IMR-90 (cell line): ENCODE results near the gene CKS1B. TPM values are rescaled to one million over a fixed set of nuclear protein-coding genes. Genes with fewer than 3 reads are reported as not detected.

Source experiments
- ATAC-seq: fragments of 200-7000 bp; cut with Tn5 transposase; 2 replicates; pipeline ENCODE4 v1.9.1; 2020; ENCODE audit warnings: low read depth, mild to moderate bottlenecking, moderate library complexity
- BruUV-seq: library from RNA; stranded (reverse); fragments of 400-500 nt; replicated peaks from 2 replicates; lab custom pipeline; 2021; lab: Mats Ljungman, UMichigan
- CTCF ChIA-PET: fragments of 300-600 bp; formaldehyde crosslinking; extraction: SDS; loops from one replicate; lab custom pipeline; 2021; ENCODE audit warnings: antibody characterized with exemption; lab: Yijun Ruan, JAX
- POLR2A ChIA-PET: fragments of 300-600 bp; sonication (Branson Sonifier 250); formaldehyde crosslinking; loops from one replicate; lab custom pipeline; 2022; ENCODE audit warnings: antibody characterized with exemption; ENCODE audit not compliant: unreplicated experiment; lab: Charles Lee
- DNase-seq: peaks from one replicate; pipeline ENCODE4 v3.0.0; 2013
- H2AFZ ChIP-seq: replicated peaks from 2 replicates; pipeline ENCODE3; 2013; ENCODE audit warnings: low read length, mild to moderate bottlenecking; ENCODE audit not compliant: poor library complexity
- H2AK5ac ChIP-seq: 2 replicates; pipeline ENCODE4 v1.6.1; 2013; ENCODE audit warnings: low read depth, low read length, inconsistent platforms
- H2AK9ac ChIP-seq: replicated peaks from 2 replicates; pipeline ENCODE3; 2013; ENCODE audit warnings: mild to moderate bottlenecking, low read depth, low read length, moderate library complexity; ENCODE audit not compliant: poor library complexity
- H2BK120ac ChIP-seq: 2 replicates; pipeline ENCODE4 v1.6.1; 2013; ENCODE audit warnings: low read depth, low read length, inconsistent platforms
- H2BK15ac ChIP-seq: 3 replicates; pipeline ENCODE4 v1.6.1; 2013; ENCODE audit warnings: low read depth, low read length, inconsistent platforms
- H2BK20ac ChIP-seq: 2 replicates; pipeline ENCODE4 v1.6.1; 2013; ENCODE audit warnings: low read depth, mild to moderate bottlenecking, inconsistent platforms, low read length, moderate library complexity
- H2BK5ac ChIP-seq: 2 replicates; pipeline ENCODE4 v1.6.1; 2013; ENCODE audit warnings: mild to moderate bottlenecking, low read depth, low read length, inconsistent platforms; ENCODE audit not compliant: poor library complexity, severe bottlenecking
- H3K14ac ChIP-seq: replicated peaks from 2 replicates; pipeline ENCODE4 v1.6.1; 2013; ENCODE audit warnings: low read depth, low read length, inconsistent platforms
- H3K18ac ChIP-seq: 2 replicates; pipeline ENCODE4 v1.6.1; 2013; ENCODE audit warnings: low read depth, low read length, control low read depth
- H3K23ac ChIP-seq: 2 replicates; pipeline ENCODE4 v1.6.1; 2013; ENCODE audit warnings: low read depth, low read length, inconsistent platforms
- H3K27ac ChIP-seq: 2 replicates; pipeline ENCODE4 v1.5.1; 2013; ENCODE audit warnings: mild to moderate bottlenecking, control low read depth, low read length; ENCODE audit not compliant: insufficient read depth
- H3K27me3 ChIP-seq: 2 replicates; pipeline ENCODE4 v1.6.1; 2013; ENCODE audit warnings: low read length; ENCODE audit not compliant: control insufficient read depth, insufficient read depth
- H3K36me3 ChIP-seq: 2 replicates; pipeline ENCODE4 v1.6.1; 2013; ENCODE audit warnings: low read length, mixed read lengths; ENCODE audit not compliant: control insufficient read depth, insufficient read depth
- H3K4ac ChIP-seq: 2 replicates; pipeline ENCODE4 v1.6.1; 2013; ENCODE audit warnings: low read depth, low read length, inconsistent platforms
- H3K4me1 ChIP-seq: 2 replicates; pipeline ENCODE4 v1.6.1; 2013; ENCODE audit warnings: low read length, mixed read lengths; ENCODE audit not compliant: control insufficient read depth, insufficient read depth
- H3K4me2 ChIP-seq: 2 replicates; pipeline ENCODE4 v1.6.1; 2013; ENCODE audit warnings: low read depth, mild to moderate bottlenecking, control low read depth, low read length, moderate library complexity
- H3K4me3 ChIP-seq: 2 replicates; pipeline ENCODE4 v1.5.1; 2013; ENCODE audit warnings: low read depth, mild to moderate bottlenecking, control low read depth, low read length, moderate library complexity; ENCODE audit not compliant: insufficient read depth
- H3K56ac ChIP-seq: 2 replicates; pipeline ENCODE4 v1.6.1; 2013; ENCODE audit warnings: low read length, inconsistent platforms; ENCODE audit not compliant: insufficient read depth; ENCODE audit errors: extremely low read depth
- H3K79me1 ChIP-seq, 2 experiments: 2 replicates each; pipeline ENCODE4 v1.6.1; 2013; ENCODE audit warnings: low read length in 2 of 2, inconsistent platforms in 1 of 2, low read depth in 1 of 2
- H3K9ac ChIP-seq: 2 replicates; pipeline ENCODE4 v1.6.1; 2013; ENCODE audit warnings: low read depth, low read length, control low read depth
- H3K9me1 ChIP-seq: 2 replicates; pipeline ENCODE4 v1.6.1; 2013; ENCODE audit warnings: low read length, inconsistent platforms; ENCODE audit not compliant: insufficient read depth
- H3K9me3 ChIP-seq: 2 replicates; pipeline ENCODE4 v1.6.1; 2013; ENCODE audit warnings: low read length; ENCODE audit not compliant: control insufficient read depth, insufficient read depth
- H4K20me1 ChIP-seq: 2 replicates; pipeline ENCODE4 v1.6.1; 2013; ENCODE audit warnings: low read length, inconsistent platforms; ENCODE audit not compliant: insufficient read depth
- H4K5ac ChIP-seq: 2 replicates; pipeline ENCODE4 v1.6.1; 2013; ENCODE audit warnings: mild to moderate bottlenecking, low read depth, low read length, control low read depth
- H4K8ac ChIP-seq, 2 experiments: 2 replicates each; pipeline ENCODE4 v1.6.1; 2013; ENCODE audit warnings: low read depth in 2 of 2, low read length in 2 of 2, control low read depth in 1 of 2, inconsistent platforms in 1 of 2
- H4K91ac ChIP-seq: 2 replicates; pipeline ENCODE4 v1.6.1; 2013; ENCODE audit warnings: low read depth, low read length, inconsistent platforms; ENCODE audit not compliant: insufficient read depth
- BHLHE40 ChIP-seq: fragments of 150-350 bp; IDR thresholded peaks from 2 replicates; pipeline ENCODE4 v1.6.1; 2016; ENCODE audit warnings: mild to moderate bottlenecking, low read depth, low read length
- CEBPB ChIP-seq: IDR thresholded peaks from 2 replicates; pipeline ENCODE4 v1.6.1; 2012; ENCODE audit warnings: low read depth, low read length, improper control_type of control experiment
- CHD1 ChIP-seq: IDR thresholded peaks from 2 replicates; pipeline ENCODE4 v1.6.1; 2012; ENCODE audit warnings: low read depth, low read length, improper control_type of control experiment
- FOS ChIP-seq: fragments of 150-350 bp; IDR thresholded peaks from 2 replicates; pipeline ENCODE4 v1.6.1; 2016; ENCODE audit warnings: low read depth, low read length
- MAFK ChIP-seq: IDR thresholded peaks from 2 replicates; pipeline ENCODE4 v1.6.1; 2012; ENCODE audit warnings: low read depth, low read length, improper control_type of control experiment
- MAZ ChIP-seq: IDR thresholded peaks from 2 replicates; pipeline ENCODE4 v1.6.1; 2012; ENCODE audit warnings: low read depth, mild to moderate bottlenecking, low read length, improper control_type of control experiment, moderate library complexity, borderline replicate concordance
- MXI1 ChIP-seq: IDR thresholded peaks from 2 replicates; pipeline ENCODE4 v1.6.1; 2012; ENCODE audit warnings: low read depth, mild to moderate bottlenecking, low read length, moderate library complexity, borderline replicate concordance
- NFE2L2 ChIP-seq: fragments of 150-350 bp; IDR thresholded peaks from 2 replicates; pipeline ENCODE4 v1.6.1; 2016; ENCODE audit warnings: low read depth, mild to moderate bottlenecking, low read length
- POLR2A ChIP-seq: IDR thresholded peaks from 2 replicates; pipeline ENCODE4 v1.6.1; 2012; ENCODE audit warnings: mild to moderate bottlenecking, low read depth, low read length
- RAD21 ChIP-seq: IDR thresholded peaks from 2 replicates; pipeline ENCODE4 v1.6.1; 2012; ENCODE audit warnings: low read length, improper control_type of control experiment
- RCOR1 ChIP-seq: IDR thresholded peaks from 2 replicates; pipeline ENCODE4 v1.6.1; 2012; ENCODE audit warnings: mild to moderate bottlenecking, low read length, improper control_type of control experiment; ENCODE audit not compliant: insufficient replicate concordance
- RFX5 ChIP-seq: IDR thresholded peaks from 2 replicates; pipeline ENCODE4 v1.8.0; 2012; ENCODE audit warnings: low read depth, mild to moderate bottlenecking, low read length, moderate library complexity
- SMC3 ChIP-seq: fragments of 150-350 bp; IDR thresholded peaks from 2 replicates; pipeline ENCODE4 v1.6.1; 2016; ENCODE audit warnings: low read depth, mild to moderate bottlenecking, antibody characterized with exemption, low read length, moderate library complexity
- WGBS, 2 experiments: methylation state at CpG; one replicate each; pipeline versions ENCODE4 v1.1.5 to v1.1.7; 2013; ENCODE audit warnings: missing lambda C conversion rate in 2 of 2; ENCODE audit not compliant: insufficient read length in 1 of 2; ENCODE audit errors: extremely low coverage in 2 of 2; 5-methylcytosine and 5-hydroxymethylcytosine counted together
- dilution Hi-C: fragments of 300-500 bp; cut with HindIII; formaldehyde crosslinking; loops from one replicate; pipeline ENCODE4 v1.14.3; 2018; ENCODE audit warnings: low sequenced_read_pairs; ENCODE audit not compliant: unreplicated experiment
- in situ Hi-C: fragments of 300-500 bp; cut with MboI; formaldehyde crosslinking; loops from 3 replicates; pipeline ENCODE4 v1.14.3; 2019; ENCODE audit warnings: low sequenced_read_pairs, inconsistent platforms, mixed read lengths
- intact Hi-C: fragments of 100-400 bp; cut with micrococcal nuclease; formaldehyde crosslinking; loops from 2 replicates; pipeline ENCODE4 v1.10.0; 2022
- polyA plus RNA-seq, 3 experiments: library from polyadenylated mRNA; depleted of rRNA; stranded (reverse); fragments of >200 nt; gene quantifications; 2 replicates each; pipeline ENCODE4 v1.2.3, GENCODE V29; 2012; ENCODE audit warnings: low replicate concordance in 1 of 3
- total RNA-seq: library from RNA; depleted of rRNA; stranded (reverse); fragments of >200 nt; gene quantifications from 2 replicates; pipeline ENCODE4 v1.2.3, GENCODE V29; 2012
- TF ChIP-seq, protein P1 (sequence below): conservative IDR thresholded peaks from 2 replicates; pipeline ENCODE4 v1.5.1; 2012; ENCODE audit warnings: mild to moderate bottlenecking, low read depth, low read length, improper control_type of control experiment
- TF ChIP-seq, protein P2 (sequence below): fragments of 150-350 bp; IDR thresholded peaks from 2 replicates; pipeline ENCODE4 v1.6.1; 2016; ENCODE audit warnings: low read depth, mild to moderate bottlenecking, low read length, moderate library complexity, borderline replicate concordance
- TF ChIP-seq, protein P3 (sequence below): fragments of 150-350 bp; IDR thresholded peaks from 2 replicates; pipeline ENCODE4 v1.6.1; 2017; ENCODE audit warnings: mild to moderate bottlenecking, antibody characterized with exemption, low read length, low read depth

Gene CKS1B
- total and polyA plus RNA-seq, 2 of the 4 experiments (the other 2 are of a cell fraction) = 140 to 195 TPM

DNA sequence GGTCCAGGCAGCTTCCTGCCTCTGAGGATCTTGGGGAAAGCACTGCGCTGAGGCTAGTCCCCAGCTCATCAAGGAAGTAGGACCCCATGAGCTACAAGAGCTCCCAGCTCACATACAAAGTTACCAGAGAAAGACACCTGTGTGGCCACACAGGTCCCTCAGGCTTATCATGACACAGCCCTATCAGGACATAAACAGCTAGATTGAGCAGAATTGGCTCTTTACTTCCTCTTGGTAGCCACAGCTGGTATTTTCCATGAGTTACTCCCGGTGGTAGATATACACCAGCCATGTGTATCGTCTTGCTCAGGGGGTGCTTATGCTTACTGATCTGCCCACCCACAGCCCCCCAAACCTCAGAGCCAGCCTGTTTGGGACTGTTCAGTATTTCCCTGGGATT lies 20.1 kb downstream of the CKS1B start:
- Histone ChIP-seq H2AFZ (no peak overlapping the region), H3K79me1 (peaks cover 4 to 15% of the 10 kb centered on the region in 2 experiments), H3K4ac (no peak overlapping the region; the same call in 1 of the 2 replicates), H3K14ac (no peak overlapping the region), H4K8ac (no peak overlapping the region), H4K91ac (no peak overlapping the region), H3K27me3 (no peaks in the 10 kb centered on the region), H2AK5ac (no peak overlapping the region), H3K4me3 (no peak overlapping the region), H2BK15ac (no peak overlapping the region), H2BK20ac (no peak overlapping the region; the same call in 1 of the 2 replicates), H3K4me1 (peaks cover 7% of the 10 kb centered on the region), H3K36me3 (peaks cover 9% of the 10 kb centered on the region), H3K56ac (no peak overlapping the region), H3K18ac (no peak overlapping the region), H3K23ac (peak overlapping the region; percentile 53; the same call in 1 of the 2 replicates), H3K9me1 (peaks cover 7% of the 10 kb centered on the region), H3K4me2 (no peak overlapping the region), H4K20me1 (no peaks in the 10 kb centered on the region), H4K5ac (no peak overlapping the region; the same call in 1 of the 2 replicates), H2BK5ac (no peak overlapping the region), H3K27ac (no peak overlapping the region), H3K9ac (no peak overlapping the region), H2BK120ac (no peak overlapping the region), H3K9me3 (no peaks in the 10 kb centered on the region), H2AK9ac (peak overlapping the region; percentile 11)
- ATAC-seq (no peak), DNase-seq (no peak)
- no TSS peak for BruUV-seq
- POLR2A ChIA-PET = no interaction called here
- dilution Hi-C loops = no loop called here
- TF ChIP-seq RAD21 = no peak
- TF ChIP-seq, protein P1, sequence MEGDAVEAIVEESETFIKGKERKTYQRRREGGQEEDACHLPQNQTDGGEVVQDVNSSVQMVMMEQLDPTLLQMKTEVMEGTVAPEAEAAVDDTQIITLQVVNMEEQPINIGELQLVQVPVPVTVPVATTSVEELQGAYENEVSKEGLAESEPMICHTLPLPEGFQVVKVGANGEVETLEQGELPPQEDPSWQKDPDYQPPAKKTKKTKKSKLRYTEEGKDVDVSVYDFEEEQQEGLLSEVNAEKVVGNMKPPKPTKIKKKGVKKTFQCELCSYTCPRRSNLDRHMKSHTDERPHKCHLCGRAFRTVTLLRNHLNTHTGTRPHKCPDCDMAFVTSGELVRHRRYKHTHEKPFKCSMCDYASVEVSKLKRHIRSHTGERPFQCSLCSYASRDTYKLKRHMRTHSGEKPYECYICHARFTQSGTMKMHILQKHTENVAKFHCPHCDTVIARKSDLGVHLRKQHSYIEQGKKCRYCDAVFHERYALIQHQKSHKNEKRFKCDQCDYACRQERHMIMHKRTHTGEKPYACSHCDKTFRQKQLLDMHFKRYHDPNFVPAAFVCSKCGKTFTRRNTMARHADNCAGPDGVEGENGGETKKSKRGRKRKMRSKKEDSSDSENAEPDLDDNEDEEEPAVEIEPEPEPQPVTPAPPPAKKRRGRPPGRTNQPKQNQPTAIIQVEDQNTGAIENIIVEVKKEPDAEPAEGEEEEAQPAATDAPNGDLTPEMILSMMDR = no peak
- TF ChIP-seq POLR2A = no peak
- TF ChIP-seq MXI1 = no peak
- no peak for TF ChIP-seq SMC3
- TF ChIP-seq RFX5 = no peak
- TF ChIP-seq MAFK = no peak
- TF ChIP-seq, protein P2, sequence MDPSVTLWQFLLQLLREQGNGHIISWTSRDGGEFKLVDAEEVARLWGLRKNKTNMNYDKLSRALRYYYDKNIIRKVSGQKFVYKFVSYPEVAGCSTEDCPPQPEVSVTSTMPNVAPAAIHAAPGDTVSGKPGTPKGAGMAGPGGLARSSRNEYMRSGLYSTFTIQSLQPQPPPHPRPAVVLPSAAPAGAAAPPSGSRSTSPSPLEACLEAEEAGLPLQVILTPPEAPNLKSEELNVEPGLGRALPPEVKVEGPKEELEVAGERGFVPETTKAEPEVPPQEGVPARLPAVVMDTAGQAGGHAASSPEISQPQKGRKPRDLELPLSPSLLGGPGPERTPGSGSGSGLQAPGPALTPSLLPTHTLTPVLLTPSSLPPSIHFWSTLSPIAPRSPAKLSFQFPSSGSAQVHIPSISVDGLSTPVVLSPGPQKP = no peak
- no peak for TF ChIP-seq FOS
- TF ChIP-seq, protein P3, sequence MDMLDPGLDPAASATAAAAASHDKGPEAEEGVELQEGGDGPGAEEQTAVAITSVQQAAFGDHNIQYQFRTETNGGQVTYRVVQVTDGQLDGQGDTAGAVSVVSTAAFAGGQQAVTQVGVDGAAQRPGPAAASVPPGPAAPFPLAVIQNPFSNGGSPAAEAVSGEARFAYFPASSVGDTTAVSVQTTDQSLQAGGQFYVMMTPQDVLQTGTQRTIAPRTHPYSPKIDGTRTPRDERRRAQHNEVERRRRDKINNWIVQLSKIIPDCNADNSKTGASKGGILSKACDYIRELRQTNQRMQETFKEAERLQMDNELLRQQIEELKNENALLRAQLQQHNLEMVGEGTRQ = no peak
- TF ChIP-seq RCOR1 = no peak
- no peak for TF ChIP-seq NFE2L2
- TF ChIP-seq CEBPB = no peak
- no peak for TF ChIP-seq CHD1
- no peak for TF ChIP-seq MAZ
- no peak for TF ChIP-seq BHLHE40
- intact Hi-C loops = no loop called here
- in situ Hi-C loops = no loop called here
- no CpG with 5 or more reads among the region's 3 CpGs for WGBS, 2 experiments
- CTCF ChIA-PET = interaction anchor here (0.6 to 1.6 kb wide), 3 partner anchors 23 to 634 kb away, joined by 3 to 5 read pairs (median 4); no protein-coding TSS in a partner anchor
